Right renal cortex interstitium (tissue), 3 donors: ENCODE measurements around the gene RMI2. TPM values are rescaled to one million over a fixed set of nuclear protein-coding genes. Genes with fewer than 3 reads are reported as not detected.
"Not testable (repeated sequence)": the region's sequence is repeated elsewhere in the genome, so short reads cannot be mapped to it uniquely, and the experiment has no call there.

Experiments used
- DNase-seq, 3 donors: peaks; one replicate each; pipeline ENCODE4 v3.0.0-alpha.2; 2013; ENCODE audit warnings: low read depth in 3 of 3, low spot score in 2 of 3
- polyA plus RNA-seq, 3 donors: library from polyadenylated mRNA; unstranded; fragments of 120-200 nt; gene quantifications; one replicate each; pipeline ENCODE4 v1.2.1, GENCODE V29; 2013; ENCODE audit not compliant: insufficient read length in 3 of 3

The RMI2 gene
- polyA plus RNA-seq, 3 donors = 26.3 to 37.1 (median 26.7) TPM

- DNase-seq = no peak
Measured at GRCh38 chr16:11350921-11351335, 5.7 kb downstream of the RMI2 start.

- no peak for DNase-seq
Measured at GRCh38 chr16:11353158-11353557, 7.9 kb downstream of the RMI2 start.

GRCh38 chr16:11354407-11354732, 9.1 kb downstream of the RMI2 start:
- DNase-seq = no peak

- no peak for DNase-seq
Measured at GRCh38 chr16:11354733-11355574, 9.7 kb downstream of the RMI2 start.

GRCh38 chr16:11355862-11356261, 10.6 kb downstream of the RMI2 start:
- no peak for DNase-seq

- DNase-seq = no peak
Measured at GRCh38 chr16:11356573-11357331, 11.5 kb downstream of the RMI2 start.

- no peak for DNase-seq
Measured at GRCh38 chr16:11358531-11358930, 13.3 kb downstream of the RMI2 start.

GRCh38 chr16:11359370-11359769, 14.1 kb downstream of the RMI2 start:
- peak in 2 of 3 donors; percentile 67 to 76 for DNase-seq

- DNase-seq = no peak
Measured at GRCh38 chr16:11360641-11361373, 15.5 kb downstream of the RMI2 start.

GRCh38 chr16:11361701-11362451, 16.6 kb downstream of the RMI2 start:
- no peak for DNase-seq

GRCh38 chr16:11363927-11364258, 18.6 kb downstream of the RMI2 start:
- no peak for DNase-seq

GRCh38 chr16:11367483-11367906, 22.2 kb downstream of the RMI2 start:
- DNase-seq = no peak

- no peak for DNase-seq
Measured at GRCh38 chr16:11370084-11370931, 25.0 kb downstream of the RMI2 start.

- not testable (repeated sequence) for DNase-seq
Measured at GRCh38 chr16:11370932-11371279, 25.6 kb downstream of the RMI2 start.

GRCh38 chr16:11372073-11372828, 27.0 kb downstream of the RMI2 start:
- no peak for DNase-seq

- no peak for DNase-seq
Measured at GRCh38 chr16:11372829-11373306, 27.6 kb downstream of the RMI2 start.

- no peak for DNase-seq
Measured at GRCh38 chr16:11374255-11374654, 29.0 kb downstream of the RMI2 start.

- no peak for DNase-seq
Measured at GRCh38 chr16:11377154-11377553, 31.9 kb downstream of the RMI2 start.

- DNase-seq = not testable (repeated sequence)
Measured at GRCh38 chr16:11378951-11379350, 33.7 kb downstream of the RMI2 start.
